Coronary artery (tissue), 2 donors: ENCODE data around the gene ACP1.

ENCODE experiments used
- DNase-seq: peaks from one replicate; pipeline ENCODE4 v3.0.0-alpha.2; 2017; ENCODE audit warnings: low spot score
- H3K27ac ChIP-seq, 2 donors: fragments of 200-600 bp; sonication (generic); one replicate each; pipeline ENCODE4 v1.5.1; 2016 to 2019
- H3K4me3 ChIP-seq: fragments of 200-600 bp; sonication (generic); 2 replicates; pipeline ENCODE4 v1.5.1; 2016; ENCODE audit warnings: mild to moderate bottlenecking, moderate library complexity
- CTCF ChIP-seq: fragments of 200-600 bp; sonication (generic); IDR thresholded peaks from one replicate; pipeline ENCODE4 v1.5.1; 2019; ENCODE audit warnings: antibody characterized with exemption

Gene ACP1

GRCh38 chr2:279956-280649 lies 15.4 kb downstream of the ACP1 start:
- no peak for TF ChIP-seq CTCF
- H3K27ac ChIP-seq = no peak overlapping the region
- H3K4me3 ChIP-seq = no peak overlapping the region
- DNase-seq = no peak

- H3K27ac ChIP-seq = no peak overlapping the region
- H3K4me3 ChIP-seq = no peak overlapping the region
- no peak for DNase-seq
- TF ChIP-seq CTCF = no peak
These were observed 15.9 kb downstream of the ACP1 start for GRCh38 chr2:280650-281110.

- TF ChIP-seq CTCF = no peak
- no peak for DNase-seq
- no peak overlapping the region for H3K4me3 ChIP-seq
- H3K27ac ChIP-seq = no peak overlapping the region
These were observed 16.6 kb downstream of the ACP1 start for GRCh38 chr2:281381-281780.

GRCh38 chr2:282371-283263 lies 17.9 kb downstream of the ACP1 start:
- Histone ChIP-seq H3K27ac (no peak overlapping the region), H3K4me3 (no peak overlapping the region)
- DNase-seq = no peak
- TF ChIP-seq CTCF = no peak

- TF ChIP-seq CTCF = no peak
- no peak overlapping the region for H3K27ac ChIP-seq
- no peak overlapping the region for H3K4me3 ChIP-seq
- DNase-seq = no peak
These were observed 19.4 kb downstream of the ACP1 start for GRCh38 chr2:283996-284794.

- H3K4me3 ChIP-seq = no peak overlapping the region
- DNase-seq = no peak
- H3K27ac ChIP-seq = peak overlapping the region in 1 of 2 donors; percentile 9
- TF ChIP-seq CTCF = no peak
These were observed 20.2 kb downstream of the ACP1 start for GRCh38 chr2:284896-285492.
